MG63 (cell line): ENCODE data around the gene PCIF1. TPM values are rescaled to one million over a fixed set of nuclear protein-coding genes. Genes with fewer than 3 reads are reported as not detected.
"Not testable (repeated sequence)": the region's sequence is repeated elsewhere in the genome, so short reads cannot be mapped to it uniquely, and the experiment has no call there.

ENCODE experiments used
- DNase-seq: peaks from one replicate; pipeline ENCODE4 v3.0.0-alpha.2; 2020
- H3K27me3 ChIP-seq: fragments of 250-450 bp; sonication (Bioruptor Pico); 2 replicates; pipeline ENCODE4 v1.5.1; 2020; ENCODE audit warnings: mild to moderate bottlenecking, moderate library complexity
- H3K36me3 ChIP-seq: fragments of 250-450 bp; sonication (Bioruptor Pico); 2 replicates; pipeline ENCODE4 v1.5.1; 2020; ENCODE audit warnings: mild to moderate bottlenecking, moderate library complexity
- H3K4me3 ChIP-seq: fragments of 250-450 bp; sonication (Bioruptor Pico); 2 replicates; pipeline ENCODE4 v1.5.1; 2020; ENCODE audit warnings: mild to moderate bottlenecking, moderate library complexity
- H3K9me3 ChIP-seq: fragments of 250-450 bp; sonication (Bioruptor Pico); 2 replicates; pipeline ENCODE4 v1.5.1; 2020; ENCODE audit warnings: mild to moderate bottlenecking, moderate library complexity
- total RNA-seq: library from RNA; depleted of rRNA; stranded (reverse); fragments of >200 nt; shearing (Covaris generic); gene quantifications from 2 replicates; pipeline ENCODE4 v1.2.3, GENCODE V29; 2014; ENCODE audit warnings: low replicate concordance

Gene PCIF1
- total RNA-seq, 1 experiment from 2014 or later: 10.5 TPM

DNA sequence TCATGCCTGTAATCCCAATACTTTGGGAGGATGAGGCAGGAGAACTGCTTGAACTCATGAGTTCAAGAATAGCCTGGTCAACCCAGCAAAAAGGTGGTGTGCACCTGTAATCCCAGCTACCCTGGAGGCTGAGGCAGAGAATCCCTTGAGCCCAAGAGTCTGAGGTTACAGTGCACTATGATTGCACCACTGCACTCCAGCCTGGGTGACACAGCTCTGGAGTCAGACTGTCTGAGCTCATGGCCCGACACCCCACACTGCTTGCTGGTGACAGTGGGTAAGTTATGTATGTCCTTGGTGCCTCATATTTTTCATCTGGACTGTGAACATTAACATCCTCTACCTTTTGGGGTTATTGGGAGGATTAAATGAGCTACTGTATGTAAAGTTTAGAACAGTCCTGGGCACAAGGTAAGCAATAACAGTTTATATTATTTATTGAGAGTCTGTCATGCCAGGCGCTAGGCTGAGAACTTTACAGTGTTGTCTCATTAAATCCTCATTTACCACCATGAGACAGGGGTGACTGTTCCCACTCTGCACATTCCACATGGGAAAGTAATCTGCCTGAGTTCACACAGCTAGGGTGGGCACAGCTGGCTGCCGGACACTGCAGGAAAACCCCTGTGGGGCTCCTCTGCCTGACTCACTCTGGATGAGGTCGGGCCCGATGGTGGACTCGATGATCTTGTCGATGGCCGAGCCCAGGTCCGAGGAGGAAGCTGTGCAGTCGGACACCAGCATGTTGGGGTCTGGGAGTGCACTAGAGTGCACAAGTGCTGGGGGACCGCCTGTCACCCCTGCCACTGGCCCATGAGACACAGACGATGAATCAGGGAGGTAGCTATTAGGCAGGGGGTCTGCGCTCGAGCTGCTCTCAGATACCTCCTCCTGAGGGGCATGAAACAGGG is 34.6 kb downstream of the PCIF1 start:
- H3K9me3 ChIP-seq: no peaks in the 10 kb centered on the region
- DNase-seq: no peak
- H3K4me3 ChIP-seq: no peak overlapping the region
- peaks cover 58% of the 10 kb centered on the region for H3K36me3 ChIP-seq
- H3K27me3 ChIP-seq: no peaks in the 10 kb centered on the region

DNA sequence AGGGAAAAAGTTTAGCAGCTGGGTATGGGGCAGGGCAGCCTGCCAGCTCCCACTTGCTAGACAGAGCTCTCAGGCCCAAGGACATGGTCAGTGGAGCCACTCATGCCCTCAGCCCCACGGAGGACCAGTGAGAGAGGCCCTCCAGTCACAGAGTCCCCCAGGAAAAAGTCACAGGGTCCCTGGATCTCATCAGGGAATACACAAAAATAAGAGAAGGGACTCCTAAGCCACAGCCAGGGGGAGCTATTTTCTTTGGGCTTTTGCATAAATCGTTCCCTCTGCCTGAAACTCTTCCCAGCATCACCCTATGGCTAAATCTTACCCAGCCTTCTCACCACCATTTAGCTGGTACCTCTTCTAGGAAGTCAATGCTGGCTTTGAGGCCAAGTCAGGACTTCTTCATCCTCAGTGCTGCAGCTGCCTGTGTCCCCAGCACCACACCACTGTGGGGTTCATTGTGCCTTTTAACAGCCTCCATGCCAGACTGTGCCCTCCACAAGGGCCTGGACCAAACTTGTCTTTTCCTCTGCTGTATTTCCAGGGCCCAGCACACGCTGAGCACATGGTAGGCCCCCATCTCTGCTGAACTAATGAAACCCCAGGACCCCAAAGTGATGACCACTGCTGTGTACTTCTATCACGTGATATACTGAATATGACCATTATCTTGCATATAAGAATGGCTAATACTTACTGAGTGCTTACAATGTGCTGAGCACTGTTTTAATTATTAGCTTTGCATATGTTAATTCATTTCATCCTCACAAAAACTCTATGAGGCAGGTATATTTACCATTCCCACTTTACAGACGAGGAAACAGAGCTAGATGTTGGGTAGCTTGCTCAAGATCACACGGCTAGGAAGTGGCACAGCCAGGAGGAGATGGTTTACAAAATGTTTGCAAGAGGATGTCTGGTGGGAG is 35.5 kb downstream of the PCIF1 start:
- peak; percentile 34 for DNase-seq
- H3K9me3 ChIP-seq: no peaks in the 10 kb centered on the region
- H3K36me3 ChIP-seq: peaks cover 51% of the 10 kb centered on the region

DNA sequence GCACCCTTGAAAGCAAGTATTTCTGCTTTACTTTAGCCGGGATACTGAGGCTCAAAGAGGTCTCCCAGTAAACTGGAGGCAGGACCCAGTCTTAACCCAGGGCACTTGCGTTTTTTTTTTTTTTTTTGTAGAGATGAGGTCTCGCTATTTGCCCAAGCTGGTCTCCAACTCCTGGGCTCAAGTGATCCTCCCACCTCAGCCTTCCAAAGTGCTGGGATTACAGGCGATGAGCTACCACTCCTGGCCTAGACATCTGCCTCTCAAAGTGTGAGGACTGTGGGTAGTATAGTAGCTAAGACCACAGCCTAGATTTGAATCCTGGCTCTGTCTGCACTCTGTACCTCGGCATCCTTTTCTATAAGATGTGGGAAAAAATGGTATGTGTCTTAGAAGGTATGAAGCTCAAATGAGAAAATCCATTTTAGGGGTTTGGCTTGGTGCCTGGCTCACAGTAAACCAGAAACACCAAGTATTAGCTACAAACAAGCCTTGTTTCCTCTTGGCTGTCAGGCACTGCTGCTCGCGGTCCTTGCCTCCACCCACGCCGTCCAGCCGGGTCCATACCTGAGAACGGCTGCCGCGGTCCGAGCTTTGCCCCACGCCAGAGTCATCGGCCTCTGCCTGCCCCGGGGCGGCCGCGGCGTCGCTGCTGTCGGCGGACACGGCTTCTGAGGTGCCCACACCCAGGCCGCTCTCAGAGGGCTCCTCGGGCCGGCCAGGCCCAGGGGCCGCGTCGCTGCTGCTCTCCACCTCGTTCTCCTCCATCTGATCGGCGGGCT is 36.4 kb downstream of the PCIF1 start:
- Histone ChIP-seq H3K4me3 (peak overlapping the region; percentile 82), H3K9me3 (no peaks in the 10 kb centered on the region), H3K27me3 (no peaks in the 10 kb centered on the region), H3K36me3 (peaks cover 42% of the 10 kb centered on the region)
- DNase-seq: peak; percentile 38

More for the DNA sequence above, 35.5 kb downstream of the PCIF1 start:
- no peaks in the 10 kb centered on the region for H3K27me3 ChIP-seq
- peak overlapping the region; percentile 82 for H3K4me3 ChIP-seq

DNA sequence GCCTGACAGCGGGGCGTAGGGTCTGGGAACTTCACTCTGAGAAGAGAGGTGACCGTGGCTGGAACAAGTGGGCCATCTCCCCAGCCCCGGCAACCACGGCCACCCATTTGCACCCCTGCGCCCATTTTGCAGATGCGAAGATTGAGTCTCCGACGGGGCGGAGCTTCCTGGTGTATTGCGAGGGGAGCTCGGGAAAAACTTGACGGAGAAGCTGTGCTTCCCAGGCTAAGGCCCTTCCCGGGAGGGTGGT is 36.9 kb downstream of the PCIF1 start:
- Histone ChIP-seq H3K27me3 (no peaks in the 10 kb centered on the region; the same call in 1 of the 2 replicates), H3K36me3 (peaks cover 41% of the 10 kb centered on the region), H3K4me3 (peak overlapping the region; percentile 82), H3K9me3 (no peaks in the 10 kb centered on the region)
- DNase-seq: no peak

DNA sequence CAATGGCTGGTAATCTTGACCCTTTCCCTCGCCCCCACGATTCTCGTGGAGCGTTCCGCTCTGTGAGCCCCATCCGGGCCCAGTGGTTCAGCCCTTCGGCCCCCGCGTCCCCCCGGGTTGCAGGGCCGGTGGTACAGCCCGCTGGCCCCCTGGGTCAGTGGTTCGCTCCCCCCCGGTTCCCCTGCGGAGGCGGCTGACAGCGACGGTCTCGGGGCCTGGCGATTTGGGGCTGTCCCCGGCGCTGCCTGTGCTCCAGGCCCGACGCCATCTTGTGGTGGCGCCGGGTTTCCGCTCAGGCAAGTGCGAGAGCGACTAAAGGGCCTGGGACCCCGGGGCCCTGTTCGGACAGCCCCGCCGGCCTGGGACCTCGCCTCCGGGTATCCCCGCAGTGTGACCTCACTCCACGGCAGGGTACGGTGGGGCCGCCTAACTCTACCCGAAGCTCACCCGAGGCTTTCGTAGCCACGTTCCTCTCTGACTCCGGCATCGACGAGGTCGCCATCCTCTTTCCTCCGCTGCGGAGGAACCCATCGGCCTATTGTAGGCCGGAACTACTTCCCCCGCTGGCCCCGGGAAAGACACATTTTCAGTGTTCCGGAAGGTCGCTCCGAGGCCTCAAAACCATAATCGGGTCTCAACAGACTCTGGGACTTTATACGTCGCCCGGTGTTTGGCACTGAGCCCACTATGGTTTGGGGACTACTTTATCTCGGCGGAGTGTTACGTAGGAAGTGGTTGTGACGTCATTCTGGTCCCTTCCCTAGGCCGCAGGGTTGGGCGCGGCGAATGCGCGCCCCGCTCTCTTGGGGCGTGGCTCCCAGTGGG is 37.4 kb downstream of the PCIF1 start, which contains the start of gene ZNF335:
Gene ZNF335 (minus strand): TSS at position 529 of the 825 bp plus-strand sequence. CDS start 793 bp downstream, outside the sequence.
- H3K4me3 ChIP-seq: peak within 1 kb of the TSS; percentile 82
- H3K27me3 ChIP-seq: no peaks in the 10 kb centered on the region; the same call in 1 of the 2 replicates

DNA sequence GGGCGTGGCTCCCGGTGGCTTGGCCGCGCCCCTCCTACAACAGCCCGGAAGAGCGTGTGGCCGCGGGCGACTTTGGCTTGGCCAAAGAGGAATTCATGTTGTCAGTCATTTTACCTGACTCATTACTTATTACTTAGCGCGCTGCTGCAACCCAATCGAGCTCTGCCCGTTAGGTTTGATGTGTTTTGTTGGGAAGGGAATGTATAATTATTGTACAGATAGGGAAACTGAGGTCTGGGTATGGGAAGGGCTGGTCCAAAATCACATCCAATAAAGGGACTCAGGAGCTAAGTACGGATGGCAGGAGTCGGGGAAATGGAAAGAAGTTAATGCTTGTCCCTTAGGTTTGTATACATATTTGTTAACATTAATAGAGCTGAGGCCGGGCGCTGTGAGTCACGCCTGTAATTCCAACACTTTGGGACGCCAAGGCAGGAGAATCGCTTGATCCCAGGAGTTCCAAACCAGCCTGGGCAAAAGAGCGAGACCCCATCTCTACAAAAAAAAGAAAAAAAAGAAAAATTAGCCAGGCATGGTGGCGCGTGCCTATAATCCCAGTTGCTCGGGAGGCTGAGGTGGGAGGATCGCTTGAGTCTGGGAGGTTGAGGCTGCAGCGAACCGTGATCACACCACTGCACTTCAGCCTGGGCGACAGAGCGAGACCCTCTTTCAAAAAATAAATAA is 38.2 kb downstream of the PCIF1 start:
- peak; percentile 93 for DNase-seq
- Histone ChIP-seq H3K27me3 (no peaks in the 10 kb centered on the region; the same call in 1 of the 2 replicates), H3K9me3 (no peaks in the 10 kb centered on the region), H3K4me3 (peak overlapping the region; percentile 82), H3K36me3 (peaks cover 29% of the 10 kb centered on the region)

More for the DNA sequence above, 37.4 kb downstream of the PCIF1 start, which contains the start of gene ZNF335:
- peaks cover 37% of the 10 kb centered on the region for H3K36me3 ChIP-seq
- no peaks in the 10 kb centered on the region for H3K9me3 ChIP-seq
- peak; percentile 97 for DNase-seq

DNA sequence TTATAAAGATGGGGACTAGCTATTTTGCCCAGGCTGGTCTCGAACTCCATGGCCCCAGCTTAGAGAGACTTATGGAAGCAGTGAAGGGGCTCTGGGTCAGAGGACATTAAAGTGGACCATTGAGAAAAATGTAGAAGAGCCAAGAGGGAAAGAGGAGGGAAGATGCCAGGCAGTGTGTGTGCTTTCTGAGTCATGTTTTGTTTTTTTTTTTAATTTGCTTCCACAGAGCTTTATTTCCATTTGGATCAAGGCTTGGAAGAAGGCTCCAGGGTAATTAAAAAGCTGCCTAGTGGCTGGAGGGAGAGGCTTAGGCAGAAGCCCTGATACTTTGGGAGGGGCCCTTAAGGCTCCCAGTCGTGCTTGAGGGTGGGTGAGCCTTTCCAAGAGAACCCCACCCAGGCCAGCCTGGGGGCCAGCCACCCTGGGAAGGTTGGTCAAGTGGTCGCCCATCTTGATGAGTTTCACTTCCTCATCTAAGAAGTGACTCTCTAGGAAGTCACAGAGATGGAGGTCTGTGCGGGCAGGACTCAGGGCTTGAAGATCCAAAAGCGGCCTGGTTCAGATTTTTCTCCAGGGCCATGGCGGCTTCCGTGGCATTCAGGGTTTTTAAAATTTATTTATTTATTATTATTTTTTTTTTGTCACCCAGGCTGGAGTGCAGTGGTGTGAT is 40.5 kb downstream of the PCIF1 start:
- no peak for DNase-seq
- H3K9me3 ChIP-seq: no peaks in the 10 kb centered on the region
- H3K36me3 ChIP-seq: peaks cover 5% of the 10 kb centered on the region
- H3K4me3 ChIP-seq: no peak overlapping the region
- peaks cover 7% of the 10 kb centered on the region for H3K27me3 ChIP-seq

DNA sequence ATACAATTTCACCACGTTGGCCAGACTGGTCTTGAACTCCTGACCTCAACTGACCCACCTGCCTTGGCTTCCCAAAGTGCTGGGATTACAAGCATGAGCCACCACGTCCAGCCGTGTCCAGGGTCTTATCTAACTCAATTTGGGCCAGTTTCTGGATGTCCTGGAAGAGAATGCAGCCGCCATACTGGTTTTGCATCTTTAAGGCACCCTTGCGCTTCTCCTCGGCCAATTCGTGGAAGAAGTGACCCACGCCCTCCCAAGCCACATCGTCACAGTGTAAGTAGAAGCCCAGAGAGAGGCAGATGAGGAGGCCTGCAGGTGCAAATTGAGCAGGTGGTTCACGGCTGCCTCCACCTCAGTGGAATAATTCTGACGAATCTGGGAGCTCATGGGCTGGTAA is 41.2 kb downstream of the PCIF1 start:
- 0 out of 2 replicates have a peak, but pooled peaks cover 2% of the 10 kb centered on the region for H3K36me3 ChIP-seq
- no peak for DNase-seq
- peaks cover 7% of the 10 kb centered on the region for H3K27me3 ChIP-seq
- no peaks in the 10 kb centered on the region for H3K9me3 ChIP-seq
- H3K4me3 ChIP-seq: no peak overlapping the region

DNA sequence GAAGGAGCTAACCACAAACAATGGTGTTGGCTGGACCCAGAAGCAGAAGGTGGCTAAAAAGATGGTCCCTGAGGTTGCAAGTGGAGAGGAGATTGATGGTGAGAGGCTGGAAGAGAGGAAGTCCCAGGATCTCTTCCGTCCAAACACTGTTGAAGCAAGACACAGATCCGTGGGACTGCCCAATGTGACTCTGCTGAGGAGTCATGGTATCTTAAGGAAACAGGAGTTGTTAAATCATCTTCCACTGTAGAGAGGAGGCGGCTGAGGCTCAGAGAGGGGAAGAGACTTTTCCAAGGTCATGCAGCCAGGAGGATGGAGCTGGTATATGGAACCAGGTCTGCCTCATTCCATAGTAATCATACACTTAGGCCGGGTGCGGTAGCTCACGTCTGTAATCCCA is 41.6 kb downstream of the PCIF1 start:
- no peaks in the 10 kb centered on the region for H3K36me3 ChIP-seq
- peaks cover 7% of the 10 kb centered on the region for H3K27me3 ChIP-seq
- H3K4me3 ChIP-seq: no peak overlapping the region
- no peaks in the 10 kb centered on the region for H3K9me3 ChIP-seq
- DNase-seq: no peak

DNA sequence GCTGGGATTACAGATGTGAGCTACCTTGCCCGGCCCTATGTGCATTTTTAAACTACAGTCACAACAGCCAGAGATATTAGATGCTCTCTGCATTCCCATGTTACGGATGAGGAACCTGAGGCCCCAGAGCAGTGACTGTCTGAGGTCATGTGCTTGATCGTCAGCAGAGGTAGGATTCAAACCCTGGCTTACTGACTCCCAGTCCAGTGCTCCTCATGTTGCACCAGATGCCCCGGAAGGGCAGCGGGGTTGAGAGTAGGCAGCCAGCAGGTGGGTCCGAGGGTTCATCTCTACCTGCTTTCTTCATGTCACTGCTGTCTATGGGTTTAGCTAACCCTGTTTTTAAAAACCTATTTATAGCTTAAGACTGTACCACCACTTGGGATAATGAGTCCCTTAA is 46.8 kb downstream of the PCIF1 start:
- DNase-seq: no peak
- no peaks in the 10 kb centered on the region for H3K9me3 ChIP-seq

DNA sequence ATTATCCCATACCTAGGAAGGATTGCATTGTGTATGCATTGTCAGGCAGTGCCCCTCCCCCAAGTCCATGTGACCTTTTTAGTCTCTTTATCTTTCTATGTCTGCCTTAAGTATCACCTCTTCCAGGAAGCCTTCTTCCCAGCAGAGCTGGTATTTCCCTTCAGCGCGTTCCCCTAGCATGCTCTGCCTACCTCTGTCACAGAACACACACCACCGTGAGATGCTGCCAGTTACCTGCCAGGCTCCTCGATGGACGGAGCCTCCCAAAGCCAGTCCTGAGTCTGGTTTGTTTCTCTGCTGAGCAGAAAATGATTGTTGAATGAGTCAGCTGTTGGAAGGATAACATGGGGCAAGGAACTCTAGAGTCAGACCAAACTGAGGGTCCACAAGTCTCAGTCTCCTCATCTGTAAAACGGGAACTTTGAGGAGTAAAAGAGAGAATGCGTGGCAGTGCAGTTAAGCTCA is 48.8 kb downstream of the PCIF1 start:
- no peaks in the 10 kb centered on the region for H3K36me3 ChIP-seq
- no peaks in the 10 kb centered on the region for H3K9me3 ChIP-seq
- H3K27me3 ChIP-seq: peaks cover 10% of the 10 kb centered on the region
- DNase-seq: no peak
- H3K4me3 ChIP-seq: no peak overlapping the region

More for the DNA sequence above, 46.8 kb downstream of the PCIF1 start:
- no peaks in the 10 kb centered on the region for H3K36me3 ChIP-seq
- no peak overlapping the region for H3K4me3 ChIP-seq
- H3K27me3 ChIP-seq: peaks cover 10% of the 10 kb centered on the region

DNA sequence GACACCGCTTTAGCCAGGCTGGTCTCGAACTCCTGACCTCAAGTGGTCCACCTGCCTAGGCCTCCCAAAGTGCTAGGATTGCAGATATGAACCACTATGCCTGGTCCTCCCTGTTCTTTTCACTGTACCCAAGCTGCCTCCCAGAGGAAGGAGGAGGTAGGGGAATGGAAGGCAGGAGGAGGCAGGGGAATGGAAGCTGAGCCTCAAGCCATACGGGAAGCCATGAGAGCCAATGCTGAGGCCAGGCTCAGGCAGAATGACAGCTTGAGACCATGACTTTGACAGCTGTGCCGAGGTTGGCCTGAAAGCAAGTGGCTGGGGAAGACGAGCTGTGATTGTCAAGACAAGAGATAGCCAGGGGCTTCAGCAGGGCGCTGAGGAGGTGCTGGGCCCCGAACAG is 51.1 kb downstream of the PCIF1 start:
- Histone ChIP-seq H3K27me3 (0 out of 2 replicates have a peak, but pooled peaks cover 2% of the 10 kb centered on the region), H3K4me3 (no peak overlapping the region), H3K36me3 (no peaks in the 10 kb centered on the region), H3K9me3 (no peaks in the 10 kb centered on the region)
- DNase-seq: no peak

DNA sequence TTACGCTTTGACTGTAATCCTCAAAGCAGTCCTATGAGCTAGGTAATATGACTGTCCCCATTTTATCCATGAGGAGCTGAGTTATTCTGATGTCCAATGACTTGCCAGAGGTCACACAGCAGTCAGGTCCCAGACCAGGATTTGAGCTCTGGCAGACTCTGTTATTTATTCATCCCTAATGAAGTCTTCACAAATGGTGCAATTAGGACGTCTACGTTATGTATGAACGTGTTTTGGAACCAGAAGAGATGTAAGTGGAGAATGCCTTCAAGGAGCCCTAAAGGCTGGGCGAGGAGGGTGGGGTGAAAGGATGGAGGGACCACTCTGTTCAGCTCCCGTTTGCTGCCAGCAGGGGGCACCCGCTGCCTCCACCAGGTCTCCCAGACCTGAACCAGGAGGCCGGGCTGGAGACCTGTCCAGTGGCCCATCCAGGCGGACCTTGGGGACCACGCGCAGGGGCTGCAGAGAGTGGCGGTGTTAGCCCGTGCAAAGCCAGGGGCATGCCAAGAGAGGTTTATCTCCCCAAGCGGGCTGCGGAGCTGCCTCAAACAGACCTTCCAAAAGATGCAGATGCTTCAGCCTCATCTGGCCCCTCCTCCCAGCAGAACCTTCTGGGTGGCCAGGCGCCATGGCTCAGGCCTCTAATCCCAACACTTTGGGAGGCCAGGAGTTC is 52.8 kb downstream of the PCIF1 start:
- Histone ChIP-seq H3K9me3 (no peaks in the 10 kb centered on the region), H3K4me3 (no peak overlapping the region), H3K27me3 (0 out of 2 replicates have a peak, but pooled peaks cover 2% of the 10 kb centered on the region), H3K36me3 (no peaks in the 10 kb centered on the region)
- peak; percentile 74 for DNase-seq

DNA sequence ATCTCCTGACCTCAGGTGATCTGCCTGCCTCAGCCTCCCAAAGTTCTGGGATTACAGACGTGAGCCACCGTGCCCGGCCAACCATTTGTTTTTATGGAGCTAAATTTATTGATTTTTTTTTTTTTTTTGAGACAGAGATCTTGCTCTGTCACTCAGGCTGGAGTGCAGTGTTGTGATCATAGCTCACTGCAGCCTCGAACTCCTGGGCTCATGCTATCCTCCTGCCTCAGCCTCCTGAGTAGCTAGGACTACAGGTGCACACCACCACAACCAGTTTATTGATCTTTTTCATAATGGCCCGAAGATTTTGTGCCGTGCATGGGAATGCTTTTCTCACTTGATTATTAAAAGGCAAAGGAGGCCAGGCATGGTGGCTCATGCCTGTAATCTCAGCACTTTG is 54.3 kb downstream of the PCIF1 start:
- not testable (repeated sequence) for H3K9me3 ChIP-seq, DNase-seq, H3K36me3 ChIP-seq, H3K27me3 ChIP-seq, H3K4me3 ChIP-seq
